Smooth muscle cell of the brain vasculature (primary cell): ENCODE measurements around the gene QPCTL.
"Not testable (repeated sequence)": the region's sequence is repeated elsewhere in the genome, so short reads cannot be mapped to it uniquely, and the experiment has no call there.

ENCODE experiments used
- DNase-seq: peaks from one replicate; pipeline ENCODE4 v3.0.0-alpha.2; 2012; ENCODE audit warnings: low read depth, low spot score

Gene QPCTL

DNA sequence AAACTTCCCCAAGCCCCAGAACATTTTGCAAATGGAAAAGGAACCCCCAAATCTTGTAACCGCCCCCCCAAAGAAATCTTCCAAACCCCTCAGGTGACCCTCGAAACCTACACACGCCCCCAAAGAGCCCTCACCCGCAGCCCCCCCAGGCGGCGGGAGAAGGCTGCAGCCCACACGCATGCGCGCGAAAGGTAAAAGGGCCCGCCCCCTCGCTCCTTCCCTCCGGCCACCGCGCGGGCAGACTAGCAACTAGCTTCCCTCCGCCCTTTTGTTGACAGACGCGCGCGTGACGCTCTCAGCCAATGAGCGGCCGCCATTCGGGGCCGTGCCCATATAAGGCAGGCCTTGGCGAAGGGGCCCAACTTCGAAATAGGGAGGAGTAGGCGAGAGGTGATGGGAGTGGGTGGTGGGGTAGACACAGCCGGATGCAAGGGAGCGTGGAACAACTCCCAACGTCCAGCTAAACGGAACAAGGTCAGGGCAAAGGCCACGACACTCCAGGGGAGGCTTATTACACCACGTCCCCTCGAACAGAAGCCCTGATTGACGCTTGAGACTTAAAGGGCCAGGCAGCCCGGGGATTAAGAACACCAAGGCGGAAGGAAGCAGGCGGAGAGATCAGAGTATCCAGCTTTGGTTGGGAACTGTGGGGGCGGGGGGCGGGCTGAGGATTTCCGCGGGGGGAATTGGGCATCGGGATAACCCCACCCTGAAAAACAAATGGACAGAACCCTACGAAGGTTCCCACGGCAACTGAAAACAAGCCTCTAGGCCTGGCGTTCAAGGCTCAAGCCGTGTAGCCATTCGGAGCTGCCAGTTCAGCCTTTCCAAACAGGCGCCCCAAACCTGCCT lies 24.9 kb downstream of the QPCTL start:
- peak; percentile 98 for DNase-seq

DNA sequence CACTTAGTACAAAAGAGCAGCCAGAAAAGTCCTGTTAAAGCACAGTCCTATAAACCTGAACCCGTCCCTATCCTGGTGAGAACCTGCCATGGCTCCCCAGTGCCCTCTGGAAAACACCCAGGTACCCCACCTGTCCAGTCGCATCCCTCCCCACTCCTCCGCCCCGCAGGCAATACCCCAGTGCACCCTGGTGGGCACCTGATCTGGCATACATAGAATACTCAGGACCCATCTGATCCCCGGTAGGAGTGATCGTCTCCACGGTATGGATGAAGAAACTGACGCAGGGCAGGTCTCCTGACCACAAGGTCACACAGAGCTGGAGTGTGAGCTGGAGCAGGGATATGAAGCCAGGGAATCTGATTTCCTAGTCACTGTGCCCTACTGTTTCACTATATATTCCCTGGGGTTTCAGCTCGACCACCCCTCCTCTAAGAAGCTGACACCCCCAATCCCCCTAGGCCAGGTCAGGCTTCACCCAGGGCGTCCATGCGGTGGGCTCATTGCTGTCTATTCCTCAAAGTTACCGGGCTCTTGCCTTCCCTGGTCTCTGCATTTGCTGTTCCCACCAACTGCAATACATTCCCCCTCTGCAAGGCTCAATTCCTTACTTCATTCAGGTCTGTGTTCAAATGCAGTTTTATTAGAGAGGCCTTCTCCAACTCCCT lies 25.7 kb downstream of the QPCTL start:
- DNase-seq = no peak

DNA sequence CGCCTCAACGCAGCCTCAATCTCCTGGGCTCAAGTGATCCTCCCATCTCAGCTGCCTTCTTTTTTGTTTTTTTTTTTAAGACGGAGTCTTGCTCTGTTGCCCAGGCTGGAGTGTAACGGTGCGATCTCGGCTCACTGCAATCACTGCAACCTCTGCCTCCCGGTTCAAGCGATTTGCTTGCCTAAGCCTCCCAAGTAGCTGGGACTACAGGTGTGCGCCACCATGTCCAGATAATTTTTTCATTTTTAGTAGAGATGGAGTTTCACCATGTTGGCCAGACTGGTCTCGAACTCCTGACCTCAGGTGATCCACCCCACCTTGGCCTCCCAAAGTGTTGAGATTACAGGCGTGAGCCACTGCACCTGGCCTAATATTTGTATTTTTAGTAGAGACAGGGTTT lies 27.6 kb downstream of the QPCTL start:
- not testable (repeated sequence) for DNase-seq

DNA sequence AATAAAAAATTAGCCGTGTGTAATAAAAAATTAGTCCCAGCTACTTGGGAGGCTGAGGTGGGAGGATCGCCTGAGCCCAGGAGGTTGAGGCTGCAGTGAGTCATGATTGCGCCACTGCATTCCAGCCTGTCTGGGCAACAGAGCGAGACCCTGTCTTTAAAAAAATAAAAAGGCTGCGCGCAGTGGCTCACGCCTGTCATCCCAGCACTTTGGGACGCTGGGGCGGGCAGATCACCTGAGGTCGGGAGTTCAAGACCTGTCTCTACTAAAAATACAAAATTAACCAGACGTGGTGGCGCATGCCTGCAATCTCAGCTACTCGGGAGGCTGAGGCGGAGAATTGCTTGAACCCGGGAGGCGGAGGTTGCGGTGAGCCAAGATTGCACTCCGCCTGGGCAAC lies 36.2 kb downstream of the QPCTL start:
- DNase-seq = not testable (repeated sequence)

DNA sequence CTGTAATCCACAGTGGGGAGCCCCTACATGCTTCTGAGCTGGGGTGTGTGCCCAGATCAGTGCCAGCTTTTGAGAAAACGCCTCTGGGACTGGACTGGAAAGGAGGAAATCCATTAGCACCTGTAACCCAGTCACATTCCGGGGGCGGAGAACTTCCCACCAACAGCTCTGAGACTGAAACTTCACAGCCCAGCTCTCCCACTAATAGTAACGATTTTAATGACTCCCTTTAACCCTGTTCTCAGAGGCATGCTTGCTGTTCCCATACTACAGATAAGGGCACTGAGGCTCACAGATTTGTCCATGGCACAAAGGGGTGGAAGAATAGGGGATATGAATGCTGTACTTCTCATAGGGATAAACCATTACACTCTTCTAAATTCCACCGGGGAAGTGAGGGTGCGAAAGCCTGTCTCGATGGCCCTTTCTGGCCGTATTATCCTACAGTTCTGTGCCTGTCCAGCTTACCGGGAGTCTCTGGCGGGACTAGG lies 37.4 kb downstream of the QPCTL start:
- no peak for DNase-seq

DNA sequence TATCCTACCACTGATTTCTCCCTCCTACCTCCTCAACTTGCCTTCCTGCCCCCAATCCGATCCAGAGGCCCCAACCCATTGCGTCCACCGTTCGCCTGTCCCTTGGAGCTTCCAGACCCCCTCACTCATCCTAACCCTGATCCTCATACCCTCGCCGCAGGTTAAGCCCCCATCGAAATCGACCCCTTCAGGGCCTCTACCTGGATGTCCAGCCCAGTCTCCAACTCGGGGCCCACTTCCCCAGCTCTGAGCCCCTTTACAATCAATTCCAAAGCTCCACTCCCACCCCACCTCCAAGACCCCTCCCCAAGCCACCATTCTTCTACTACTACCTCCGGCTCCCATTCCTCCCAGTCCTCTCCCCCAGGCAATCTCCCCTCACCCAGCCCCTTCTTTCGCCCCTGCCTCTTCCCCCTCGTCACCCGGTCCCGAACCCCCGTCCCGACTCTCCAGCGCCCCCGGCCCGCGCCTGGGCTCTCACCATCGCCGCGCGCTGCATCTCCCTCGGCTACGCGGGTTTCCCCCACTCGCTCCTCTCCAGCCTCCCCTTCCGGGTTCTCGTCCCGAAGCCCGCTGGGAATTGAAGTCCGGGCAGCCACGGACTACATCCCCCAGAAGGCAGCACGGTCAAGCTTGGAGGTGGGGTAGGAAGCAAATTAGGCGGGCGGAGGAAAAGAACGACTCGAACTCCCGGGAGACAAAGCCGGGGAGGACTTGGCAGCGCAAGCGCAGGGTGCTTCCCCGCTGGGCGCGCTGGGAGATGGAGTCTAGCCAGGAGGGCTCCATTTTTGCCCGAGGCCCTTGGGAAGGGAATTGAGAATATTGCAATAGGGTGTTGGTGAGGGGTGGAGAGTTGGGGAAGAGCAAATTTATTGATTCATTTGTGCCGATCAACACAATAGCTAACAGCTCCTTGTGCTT lies 38.2 kb downstream of the QPCTL start, which contains the start of gene FBXO46:
TSS of gene FBXO46 (minus strand) at position 529 of the 921 bp plus-strand sequence. CDS start 17,401 bp downstream, outside the sequence.
- peak; percentile 90 for DNase-seq

DNA sequence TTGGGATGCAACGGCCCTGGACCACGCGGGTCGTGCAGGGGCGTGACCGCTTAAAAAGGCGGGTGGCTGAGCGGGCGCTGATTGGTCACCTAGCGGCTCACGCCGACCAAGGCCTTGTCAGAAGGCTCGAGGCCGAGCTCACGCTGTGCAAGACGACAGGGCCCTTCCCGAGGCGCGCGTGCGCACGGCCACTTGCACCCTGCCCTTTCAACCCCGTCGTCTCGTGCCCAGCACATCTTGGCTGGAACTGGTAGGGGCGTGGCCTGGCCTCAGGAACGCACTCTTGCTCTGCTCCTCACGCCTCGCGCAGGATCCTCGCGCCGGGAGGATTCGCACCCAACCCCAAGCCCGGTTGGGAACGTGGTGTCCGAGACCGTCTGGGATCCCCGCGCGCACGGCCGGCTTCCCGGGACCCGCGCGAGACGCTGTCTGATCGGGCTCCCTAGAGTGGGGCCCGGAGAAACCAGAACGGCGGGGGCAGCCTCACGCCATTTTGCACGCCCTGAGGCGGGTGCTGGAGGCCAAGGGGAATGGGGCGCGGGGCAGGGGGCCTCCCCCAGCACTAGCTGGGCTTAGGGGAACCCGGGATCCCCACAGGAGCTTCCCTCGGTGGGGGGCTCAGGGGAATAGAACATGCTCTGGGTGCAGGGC lies 40.8 kb downstream of the QPCTL start, which contains the start of gene MEIOSIN:
TSS of gene MEIOSIN (plus strand) at position 280 of the 651 bp plus-strand sequence. CDS start 1,938 bp downstream, outside the sequence.
- no peak for DNase-seq

DNA sequence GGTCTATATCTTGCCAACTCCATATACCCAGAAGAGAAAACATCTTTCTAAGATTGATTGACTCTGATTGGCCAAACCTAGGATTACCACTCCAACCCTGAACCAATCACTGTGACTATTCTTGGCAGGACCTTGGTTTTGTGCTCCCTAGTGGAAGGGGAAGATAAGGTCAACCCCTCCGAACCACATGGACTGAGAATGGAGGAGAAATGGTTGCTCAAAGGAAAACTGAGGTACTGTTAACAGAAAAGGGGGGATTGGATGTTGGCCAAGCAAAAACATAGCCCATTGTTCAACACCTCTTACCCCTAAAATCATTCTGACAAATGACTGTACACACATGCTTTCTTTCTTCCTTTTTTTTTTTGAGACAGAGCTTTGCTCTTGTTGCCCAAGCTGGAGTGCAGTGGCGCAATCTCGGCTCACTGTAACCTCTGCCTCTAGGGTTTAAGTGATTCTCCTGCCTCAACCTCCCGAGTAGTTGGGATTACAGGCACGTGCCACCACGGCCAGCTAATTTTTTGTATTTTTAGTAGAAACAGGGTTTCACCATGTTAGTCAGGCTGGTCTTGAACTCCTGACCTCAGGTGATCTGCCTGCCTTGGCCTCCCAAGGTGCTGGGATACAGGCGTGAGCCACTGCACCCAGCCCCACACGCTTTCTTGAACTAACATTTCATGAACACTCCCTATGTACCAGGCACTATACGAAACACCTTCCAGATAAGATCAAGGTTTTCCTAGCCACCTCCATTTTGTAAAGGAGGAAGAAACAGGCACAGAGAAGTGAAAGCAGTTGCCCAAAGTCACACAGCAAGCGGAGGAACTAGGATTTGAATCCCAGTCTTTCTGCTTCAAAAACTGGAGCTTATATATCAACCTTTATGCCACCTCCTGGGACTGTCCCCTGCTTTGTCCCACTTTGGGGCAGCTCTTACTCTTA lies 47.3 kb downstream of the QPCTL start:
- no peak for DNase-seq

DNA sequence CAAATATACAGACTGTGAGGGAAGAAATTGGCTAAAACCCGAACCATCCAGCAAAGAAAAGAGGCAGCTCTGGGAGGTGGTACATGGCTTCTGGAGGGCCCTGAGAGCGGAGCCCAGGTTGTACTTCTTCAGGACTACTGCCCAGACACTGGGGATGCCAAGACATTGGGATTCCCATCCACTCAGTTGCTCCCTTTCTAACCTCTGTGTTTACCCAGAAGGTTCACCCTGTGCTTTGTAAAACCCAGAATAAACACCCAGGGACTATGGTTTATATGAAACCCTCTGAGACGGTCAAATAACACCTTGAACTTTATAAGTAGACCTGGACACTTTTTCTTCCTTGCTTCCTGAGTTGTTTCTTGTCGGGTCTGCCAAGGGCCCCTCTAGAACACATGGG lies 50.5 kb downstream of the QPCTL start:
- DNase-seq = no peak

DNA sequence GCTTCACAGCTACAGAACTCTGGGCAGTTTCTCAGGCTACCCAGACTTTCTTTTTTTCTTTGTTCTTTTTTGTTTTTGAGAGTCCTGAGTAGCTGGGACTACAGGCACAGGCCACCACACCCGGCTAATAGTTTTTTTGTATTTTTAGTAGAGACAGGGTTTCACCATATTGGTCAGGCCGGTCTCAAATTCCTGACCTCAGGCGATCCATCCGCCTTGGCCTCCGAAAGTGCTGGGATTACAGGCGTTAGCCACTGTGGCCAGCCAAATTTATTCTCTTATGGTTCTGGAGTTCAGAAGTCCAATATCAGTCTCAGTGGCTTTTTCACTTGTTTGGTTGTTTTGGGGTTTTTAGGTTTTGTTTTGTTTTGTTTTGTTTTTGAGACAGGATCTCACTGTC lies 53.1 kb downstream of the QPCTL start:
- no peak for DNase-seq

DNA sequence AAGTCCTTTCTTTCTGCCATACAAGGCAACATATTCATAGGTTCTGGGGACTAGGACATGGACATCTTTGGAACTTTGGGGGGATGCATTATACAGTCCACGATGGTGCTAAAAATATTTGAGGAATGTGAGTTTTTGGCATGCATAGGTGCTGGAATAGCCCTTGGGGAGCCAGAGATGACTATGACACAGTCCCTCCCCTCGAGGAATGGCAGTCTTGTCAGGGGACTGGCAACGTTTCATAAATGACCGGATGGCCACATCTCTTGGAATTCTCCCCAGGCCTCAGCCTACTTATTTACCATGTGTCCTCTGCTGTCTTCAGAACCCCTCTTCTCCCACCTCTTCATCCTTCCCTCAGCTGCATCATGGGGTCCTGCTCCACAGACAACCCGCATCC lies 54.4 kb downstream of the QPCTL start:
- DNase-seq = no peak

DNA sequence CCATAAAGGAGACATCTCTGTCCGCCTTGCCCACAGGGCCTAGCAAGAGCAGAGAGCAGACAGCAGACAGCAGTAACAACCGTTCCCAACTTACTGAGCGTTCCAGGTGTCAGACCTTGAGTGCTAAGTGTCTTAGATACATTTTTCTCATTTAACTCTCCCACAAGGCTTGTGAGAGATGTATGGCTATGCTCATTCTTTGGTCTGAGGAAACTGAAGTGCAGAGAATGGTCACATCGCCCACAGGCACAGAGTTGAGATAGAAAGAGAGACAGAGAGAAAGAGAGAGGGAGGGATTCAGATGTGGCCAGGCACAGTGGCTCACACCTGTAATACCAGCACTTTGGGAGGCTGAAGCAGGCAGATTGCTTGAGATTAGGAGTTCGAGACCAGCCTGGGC lies 55.0 kb downstream of the QPCTL start:
- DNase-seq = no peak

DNA sequence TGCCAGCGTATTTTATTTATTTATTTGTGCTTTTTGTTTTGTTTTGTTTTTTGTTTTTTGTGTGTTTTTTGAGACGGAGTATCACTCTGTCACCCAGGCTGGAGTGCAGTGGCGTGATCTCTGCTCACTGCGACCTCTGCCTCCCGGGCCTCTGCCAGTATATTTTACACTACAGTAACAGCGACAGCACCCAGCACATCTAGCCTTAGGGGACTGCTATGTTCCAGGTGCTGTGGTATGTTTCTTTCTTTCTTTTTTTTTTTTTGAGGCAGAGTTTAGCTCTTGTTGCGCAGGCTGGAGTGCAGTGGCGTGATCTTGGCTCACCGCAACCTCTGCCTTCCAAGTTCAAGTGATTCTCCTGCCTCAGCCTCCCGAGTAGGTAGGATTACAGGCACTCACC lies 59.0 kb downstream of the QPCTL start:
- DNase-seq = not testable (repeated sequence)

DNA sequence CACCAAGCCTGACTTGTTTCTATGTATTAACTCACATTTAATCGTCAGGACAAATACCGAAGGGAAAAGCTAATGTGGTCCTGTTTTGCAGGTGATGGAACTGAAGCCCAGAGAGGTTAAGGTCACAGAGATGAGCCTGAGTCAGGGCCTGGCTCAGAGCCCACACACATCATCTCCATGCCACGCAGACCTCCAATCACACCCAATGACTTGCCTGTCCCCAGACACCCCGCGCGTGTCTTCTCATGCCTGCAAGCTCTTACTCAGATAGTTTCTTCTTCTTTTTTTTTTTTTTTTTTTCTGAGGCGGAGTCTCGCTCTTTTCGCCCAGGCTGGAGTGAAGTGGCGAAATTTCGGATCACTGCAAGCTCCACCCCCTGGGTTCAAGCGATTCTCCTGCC lies 60.2 kb downstream of the QPCTL start:
- no peak for DNase-seq

DNA sequence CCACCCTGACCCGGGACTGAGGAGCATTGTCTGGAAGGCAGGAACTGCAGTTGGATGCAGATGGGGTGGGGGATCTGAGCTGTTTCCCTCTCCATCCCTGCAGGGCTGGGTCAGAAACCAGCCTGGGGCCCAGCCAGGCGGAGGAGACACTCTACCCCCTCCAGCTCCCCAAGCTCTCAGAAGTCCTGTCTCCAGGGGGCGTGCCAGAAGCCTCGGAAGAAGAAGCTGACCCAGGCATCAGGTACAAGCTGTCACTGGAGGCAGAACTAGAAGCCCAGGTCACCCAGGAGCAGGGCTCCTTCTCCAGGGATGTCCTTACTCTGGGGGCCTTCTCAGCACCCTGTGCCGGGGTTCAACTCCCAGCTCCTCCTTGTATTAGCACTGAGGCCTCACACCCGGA lies 61.1 kb downstream of the QPCTL start:
- no peak for DNase-seq
